HTERT RPE-1 (cell line): ENCODE data around the gene ALOX15B.
"Not testable (repeated sequence)": the region's sequence is repeated elsewhere in the genome, so short reads cannot be mapped to it uniquely, and the experiment has no call there.

Experiments used
- in situ Hi-C: fragments of 300-500 bp; cut with MboI; formaldehyde crosslinking; loops from 4 replicates; pipeline ENCODE4 v1.14.3; 2020; ENCODE audit warnings: low sequenced_read_pairs

Gene ALOX15B

DNA sequence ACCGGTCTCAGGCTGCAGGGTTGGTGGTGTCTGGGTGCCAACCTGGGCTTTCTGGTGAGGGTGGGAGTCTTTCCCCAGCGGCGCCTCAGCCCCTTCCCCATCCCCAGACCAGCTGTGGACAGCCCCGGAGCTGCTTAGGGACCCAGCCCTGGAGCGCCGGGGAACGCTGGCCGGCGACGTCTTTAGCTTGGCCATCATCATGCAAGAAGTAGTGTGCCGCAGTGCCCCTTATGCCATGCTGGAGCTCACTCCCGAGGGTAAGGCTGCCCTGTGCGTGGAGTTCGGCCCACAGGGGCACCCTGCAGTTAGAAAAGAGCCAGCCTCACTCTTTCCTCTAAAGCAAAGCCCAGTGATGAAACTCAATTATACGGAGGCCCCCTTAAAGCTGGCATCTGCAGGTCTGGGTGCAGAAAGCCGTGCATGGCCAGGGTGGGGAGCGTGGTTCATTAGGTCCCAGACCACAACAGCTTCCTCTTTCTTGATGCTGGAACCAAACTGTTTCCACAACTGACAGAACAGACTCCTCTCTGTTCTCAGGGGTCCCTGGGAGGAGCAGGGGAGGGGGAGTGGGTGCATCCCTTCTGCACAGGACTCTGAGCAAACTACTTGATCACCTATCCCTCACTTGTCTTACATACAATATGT is 25.7 kb upstream of the ALOX15B start:
- in situ Hi-C loops: no loop called here

- in situ Hi-C loops: no loop called here
Observed at GRCh38 chr17:8013731-8014557, 24.9 kb upstream of the ALOX15B start.

- in situ Hi-C loops: no loop called here
Observed at GRCh38 chr17:8014558-8014850, 24.4 kb upstream of the ALOX15B start.

DNA sequence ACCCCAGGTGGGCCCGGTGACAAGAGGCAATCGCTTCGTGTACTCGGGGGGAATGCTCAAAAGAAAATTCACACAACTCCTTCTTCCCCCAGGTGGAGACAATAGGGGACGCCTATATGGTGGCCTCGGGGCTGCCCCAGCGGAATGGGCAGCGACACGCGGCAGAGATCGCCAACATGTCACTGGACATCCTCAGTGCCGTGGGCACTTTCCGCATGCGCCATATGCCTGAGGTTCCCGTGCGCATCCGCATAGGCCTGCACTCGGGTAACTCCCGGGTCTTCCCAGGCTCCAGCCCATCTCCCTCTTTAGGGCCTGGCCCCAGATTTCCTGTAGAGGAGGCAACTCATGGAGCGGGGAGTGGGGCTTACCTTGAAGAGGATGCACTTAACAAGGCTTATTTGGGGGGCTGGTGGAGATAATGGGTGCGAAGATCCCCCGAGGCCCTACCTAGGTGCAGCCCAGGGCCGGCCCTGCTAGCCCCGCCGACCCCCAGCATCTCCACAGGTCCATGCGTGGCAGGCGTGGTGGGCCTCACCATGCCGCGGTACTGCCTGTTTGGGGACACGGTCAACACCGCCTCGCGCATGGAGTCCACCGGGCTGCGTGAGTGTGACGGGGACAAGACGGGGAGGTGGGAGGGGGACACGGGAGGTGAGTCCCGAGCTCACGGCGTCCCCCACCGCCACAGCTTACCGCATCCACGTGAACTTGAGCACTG is 23.5 kb upstream of the ALOX15B start:
- in situ Hi-C loops: no loop called here

DNA sequence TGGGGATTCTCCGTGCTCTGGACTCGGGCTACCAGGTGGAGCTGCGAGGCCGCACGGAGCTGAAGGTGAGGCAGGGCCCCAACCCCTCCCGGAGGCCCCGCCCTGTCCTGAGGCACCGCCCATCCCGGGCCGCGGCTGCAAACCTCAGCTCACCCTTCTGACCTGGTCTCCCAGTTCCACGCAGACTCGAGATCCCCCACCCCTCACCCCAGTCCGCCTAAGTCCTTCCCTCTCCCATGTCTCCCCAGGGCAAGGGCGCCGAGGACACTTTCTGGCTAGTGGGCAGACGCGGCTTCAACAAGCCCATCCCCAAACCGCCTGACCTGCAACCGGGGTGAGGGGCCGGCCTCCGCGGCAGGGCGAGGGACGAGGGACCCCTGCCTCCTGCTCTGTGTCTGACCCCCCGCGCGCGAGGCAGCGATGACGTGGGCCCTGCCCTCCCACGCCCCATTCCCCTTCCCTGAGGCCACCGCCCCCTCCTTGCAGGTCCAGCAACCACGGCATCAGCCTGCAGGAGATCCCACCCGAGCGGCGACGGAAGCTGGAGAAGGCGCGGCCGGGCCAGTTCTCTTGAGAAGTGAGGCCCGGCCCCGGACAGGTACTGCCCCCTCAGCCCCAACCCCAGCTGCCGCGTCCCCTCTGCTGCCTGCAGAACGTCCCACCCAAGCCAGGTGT is 22.8 kb upstream of the ALOX15B start:
- in situ Hi-C loops: no loop called here

DNA sequence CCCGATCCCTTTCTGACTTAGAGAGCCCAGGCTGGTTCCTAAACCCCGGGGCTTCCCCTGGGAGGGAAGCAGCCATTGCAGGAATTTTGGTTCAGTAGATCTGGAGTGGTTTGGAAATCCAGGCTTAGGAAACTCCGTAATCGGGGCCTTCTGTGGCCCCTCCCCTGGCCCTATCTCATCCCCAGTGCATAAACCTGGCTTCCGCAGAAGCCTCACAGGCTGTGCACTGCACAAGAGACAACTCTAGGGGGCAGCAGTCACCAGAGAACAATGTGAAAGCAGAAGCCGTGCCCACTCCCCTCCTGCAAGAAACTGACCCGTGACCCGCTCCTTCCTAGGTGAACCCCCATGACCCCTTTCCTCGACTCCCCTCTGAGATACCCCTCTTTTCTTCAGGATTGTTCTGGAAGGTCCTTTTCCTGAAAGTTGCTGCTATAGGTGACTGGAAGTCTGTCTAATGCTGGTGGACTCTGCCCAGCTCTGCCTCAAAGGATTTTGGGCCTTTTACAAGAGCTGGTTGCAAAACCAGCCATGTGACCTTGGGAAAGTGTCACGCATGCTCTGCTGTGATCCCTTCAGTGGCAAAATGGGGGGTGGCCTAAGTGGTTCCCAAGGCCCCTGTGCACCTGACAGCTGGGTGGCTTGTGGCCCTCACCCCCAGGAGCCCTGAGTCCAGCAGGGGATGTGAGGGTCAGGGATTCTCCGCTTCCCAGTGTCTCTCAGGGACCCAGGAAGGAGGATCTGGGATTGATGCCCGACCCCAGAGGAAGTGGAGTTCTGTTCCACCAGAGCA is 22.0 kb upstream of the ALOX15B start:
- in situ Hi-C loops: no loop called here

DNA sequence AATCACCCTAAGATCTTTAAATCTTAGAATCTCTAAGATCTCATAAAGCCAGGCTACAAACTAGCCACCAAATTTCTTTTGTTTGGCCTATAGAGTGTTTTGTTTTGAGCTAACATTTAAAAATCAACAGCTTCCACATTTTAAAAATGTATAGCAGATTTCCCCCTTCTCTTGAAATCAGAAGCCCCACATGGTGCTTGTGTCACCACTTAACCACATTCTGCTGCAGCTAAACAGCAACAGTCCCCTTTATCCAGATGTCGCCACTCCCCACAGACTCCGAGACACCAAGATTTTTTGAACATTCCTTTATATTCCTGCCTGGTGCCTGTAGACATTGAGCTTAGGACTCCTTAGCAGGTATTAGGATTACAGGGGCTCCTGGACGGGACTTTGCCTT is 20.4 kb upstream of the ALOX15B start:
- in situ Hi-C loops: no loop called here

- in situ Hi-C loops: no loop called here
Observed at GRCh38 chr17:8019166-8019565, 19.7 kb upstream of the ALOX15B start.

DNA sequence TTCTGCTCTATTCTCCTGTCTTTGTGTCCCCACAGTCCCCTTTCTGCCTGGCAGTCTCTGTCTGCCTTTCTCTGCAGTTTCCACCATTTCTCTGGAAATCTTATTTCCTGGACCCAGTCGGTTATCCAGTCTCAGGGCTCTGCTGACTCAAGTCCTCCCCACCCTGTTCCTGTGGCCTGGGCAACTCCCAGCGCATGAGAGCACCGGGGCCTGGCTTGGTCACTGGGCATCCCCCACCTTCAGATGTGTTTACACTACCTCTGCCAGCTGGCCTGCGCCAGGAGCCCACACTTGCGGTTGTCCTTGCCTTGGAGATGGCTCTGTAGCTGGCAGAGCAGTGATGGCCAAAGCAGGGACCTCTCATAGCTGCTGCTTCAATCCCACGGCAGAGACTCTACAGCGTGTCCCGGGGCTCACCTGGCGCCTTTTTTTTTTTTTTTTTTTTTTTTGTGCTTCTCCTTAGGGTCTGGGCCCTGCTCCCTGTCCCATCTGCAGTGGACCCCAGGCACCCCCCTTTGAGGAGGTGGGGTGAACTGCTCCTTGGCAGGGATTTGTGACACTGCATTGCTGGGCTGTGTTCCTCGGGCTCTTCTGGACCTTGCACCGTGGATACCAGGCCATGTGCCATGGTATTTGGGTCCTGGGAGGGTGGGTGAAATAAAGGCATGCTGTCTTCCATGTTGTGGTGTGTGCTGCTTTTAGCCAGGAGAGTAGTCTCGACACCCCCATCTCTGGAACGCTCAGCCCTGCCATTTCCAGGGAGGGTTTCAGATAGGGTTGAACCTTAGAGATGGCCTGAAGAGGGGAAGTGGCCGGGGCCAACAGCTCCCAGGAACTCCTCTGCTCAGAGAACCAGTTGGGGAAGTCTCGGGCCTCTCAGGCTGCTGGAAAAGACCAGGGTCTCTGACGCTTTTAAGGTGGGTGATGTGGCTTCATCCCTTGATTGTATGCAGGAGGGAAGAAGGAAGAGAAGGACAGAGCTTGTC is 18.9 kb upstream of the ALOX15B start:
- in situ Hi-C loops: no loop called here

DNA sequence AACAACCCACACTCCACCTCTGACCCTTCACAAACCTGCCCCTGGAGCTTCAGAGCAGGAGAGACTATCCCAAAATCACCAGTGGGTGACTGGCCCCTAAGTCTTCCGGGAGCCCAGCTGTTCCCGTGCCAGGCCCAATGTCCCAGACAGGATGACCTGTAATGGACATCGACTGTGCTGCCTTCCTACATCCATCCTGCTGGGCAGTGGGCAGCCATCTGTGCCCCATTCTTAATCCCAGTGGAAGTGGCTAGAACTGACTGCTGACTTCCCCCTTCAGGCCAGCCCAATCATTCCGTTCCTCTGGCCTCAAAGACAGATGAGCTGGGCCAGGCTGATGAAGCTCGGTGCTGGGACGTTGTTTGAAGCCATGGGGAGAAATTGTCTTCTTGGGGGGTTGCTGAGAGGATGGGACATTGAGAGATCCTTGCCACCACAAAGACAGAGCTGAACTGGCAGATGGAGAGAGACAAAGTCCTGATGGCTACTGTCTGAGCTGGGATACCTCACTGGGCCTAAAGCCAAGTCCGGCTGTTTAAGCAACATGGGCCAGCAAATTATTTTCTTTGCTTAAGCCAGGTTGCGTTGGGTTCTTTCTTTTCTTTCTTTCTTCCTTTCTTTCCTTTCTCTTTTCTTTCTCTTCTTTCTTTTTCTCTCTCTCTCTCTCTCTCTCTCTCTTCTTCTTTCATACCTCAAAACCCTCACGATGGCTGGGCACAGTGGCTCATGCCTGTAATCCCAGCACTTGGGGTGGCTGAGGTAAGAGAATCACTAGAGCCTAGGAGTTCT is 17.9 kb upstream of the ALOX15B start:
- in situ Hi-C loops: no loop called here

DNA sequence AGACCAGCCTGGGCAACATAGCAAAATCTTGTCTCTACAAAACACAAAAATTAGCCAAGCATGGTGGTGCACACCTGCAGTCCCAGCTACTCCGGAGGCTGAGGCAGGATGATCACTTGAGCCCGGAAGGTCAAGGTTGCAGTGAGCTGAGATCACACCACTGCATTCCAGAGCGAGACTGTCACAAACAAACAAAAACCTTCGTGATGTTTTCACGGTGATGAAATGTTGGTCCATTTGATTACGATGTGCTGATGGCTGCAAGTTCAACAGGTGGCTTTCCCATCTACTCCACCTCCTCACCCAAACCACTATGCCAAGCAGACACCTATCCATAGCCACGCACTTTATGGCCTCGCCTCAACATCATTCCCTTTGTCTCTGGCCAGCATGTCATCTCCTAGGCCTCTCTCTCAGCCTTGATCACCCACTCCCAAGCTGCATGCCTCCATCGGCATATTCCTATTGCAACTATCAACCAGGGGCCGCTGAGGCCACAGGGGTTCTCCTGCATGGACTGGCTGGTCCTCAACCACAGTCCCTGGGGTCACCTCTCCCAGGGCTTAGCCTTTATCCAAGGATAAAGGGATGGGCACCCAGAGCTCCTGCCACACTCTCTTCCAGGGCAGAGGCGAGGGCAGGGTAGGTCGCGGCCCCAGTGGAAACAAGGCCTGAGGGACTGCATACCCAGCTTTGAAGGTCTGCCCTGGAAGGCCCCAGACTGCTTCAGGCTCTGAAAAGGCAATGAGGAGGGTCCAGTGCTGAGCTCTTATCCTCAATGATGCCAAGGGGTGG is 17.1 kb upstream of the ALOX15B start:
- in situ Hi-C loops: no loop called here

DNA sequence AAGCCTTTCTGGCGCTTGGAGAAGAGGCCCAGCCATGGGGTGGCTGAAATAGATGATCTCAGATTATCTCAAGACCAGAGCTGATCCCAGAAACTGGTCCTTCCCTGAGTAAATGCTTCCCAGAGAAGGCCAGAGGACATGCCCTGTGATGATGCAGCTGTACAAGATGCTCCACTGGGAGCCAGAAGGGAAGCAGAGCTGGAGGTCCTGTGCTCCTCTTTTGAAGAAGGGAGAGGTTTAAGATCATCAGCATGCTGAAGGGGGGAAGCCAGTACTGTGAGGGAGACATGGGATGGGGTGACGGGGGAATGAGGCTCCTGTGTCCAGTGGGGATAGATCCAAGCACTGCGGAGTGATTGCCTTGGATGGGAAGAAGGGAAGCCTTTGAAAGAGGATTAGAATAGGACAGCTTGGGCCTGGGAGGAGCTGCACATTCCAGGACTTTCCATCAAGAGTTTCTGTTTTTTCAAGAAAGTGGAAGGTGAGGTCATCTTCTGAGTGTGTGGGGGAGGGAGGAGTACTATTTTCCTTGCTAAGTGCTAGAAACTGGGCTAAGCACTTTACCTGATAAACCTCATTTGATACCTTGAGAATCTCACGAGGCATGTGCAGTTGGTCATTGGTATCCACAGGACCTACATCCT is 16.4 kb upstream of the ALOX15B start:
- in situ Hi-C loops: no loop called here

GRCh38 chr17:8024161-8024560 is 14.7 kb upstream of the ALOX15B start:
- in situ Hi-C loops: not testable (repeated sequence)

DNA sequence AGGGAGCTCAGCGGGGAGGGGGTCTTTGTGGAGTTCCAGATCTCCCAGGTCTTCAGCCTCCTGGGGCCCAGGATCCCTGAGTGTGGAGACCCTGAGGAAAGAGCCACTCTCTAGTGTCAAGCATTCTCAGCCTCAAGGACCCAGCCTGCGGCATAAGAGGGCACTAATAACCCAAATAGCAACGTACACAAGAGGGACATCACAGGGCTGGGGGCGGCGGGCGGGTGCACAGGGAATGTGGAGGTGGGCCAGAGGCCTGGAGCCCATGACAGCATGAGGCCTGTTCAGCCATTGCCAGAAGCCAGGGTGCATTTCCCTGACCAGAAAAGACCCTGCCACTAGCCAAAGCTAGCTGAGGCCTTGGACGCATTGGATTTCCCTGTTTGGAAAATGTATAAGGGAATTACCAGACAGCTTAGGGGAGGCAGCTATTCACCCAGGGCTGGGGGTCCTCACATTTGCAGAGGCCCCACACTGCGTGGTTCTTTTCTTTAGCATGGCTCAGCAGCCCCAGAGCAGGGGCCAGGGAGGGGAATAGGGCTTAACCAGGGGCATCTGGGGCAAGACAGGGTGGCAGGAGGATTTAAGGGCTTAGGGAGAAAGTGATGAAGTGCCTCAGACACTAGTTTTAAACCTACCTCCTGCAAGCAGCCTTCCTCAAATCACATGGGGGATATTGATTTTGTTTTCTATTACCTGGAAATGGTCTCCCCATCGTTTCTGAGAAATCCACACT is 13.5 kb upstream of the ALOX15B start:
- in situ Hi-C loops: no loop called here

- in situ Hi-C loops: no loop called here
Observed at GRCh38 chr17:8029121-8029520, 9.7 kb upstream of the ALOX15B start.

- in situ Hi-C loops: no loop called here
Observed at GRCh38 chr17:8031261-8031661, 7.6 kb upstream of the ALOX15B start.

DNA sequence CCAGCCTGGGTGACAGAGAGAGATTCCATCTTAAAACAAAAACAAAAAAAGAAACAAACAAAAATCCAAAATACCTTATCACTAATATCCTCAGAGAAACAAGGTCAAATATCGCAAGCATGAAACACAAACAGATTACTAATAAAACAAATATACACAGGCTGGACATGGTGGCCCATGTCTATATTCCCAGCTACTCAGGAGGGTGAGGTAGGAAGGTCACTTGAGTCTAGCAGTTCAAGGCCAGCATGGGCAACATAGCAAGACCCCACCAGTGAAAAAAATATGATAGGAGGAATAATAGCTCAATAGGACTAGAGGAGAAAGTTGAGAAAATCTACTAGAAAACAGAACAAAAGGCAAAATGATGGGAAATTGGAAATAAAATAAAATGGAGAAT is 6.9 kb upstream of the ALOX15B start:
- in situ Hi-C loops: no loop called here
